WTC11 (cell line): ENCODE data around the gene TAOK3. TPM values are rescaled to one million over a fixed set of nuclear protein-coding genes. Genes with fewer than 3 reads are reported as not detected.

ENCODE experiments used
- ATAC-seq: fragments of 200-7000 bp; cut with Tn5 transposase; 2 replicates; pipeline ENCODE4 v1.10.0; 2021; ENCODE audit warnings: mild to moderate bottlenecking, moderate library complexity
- CTCF ChIA-PET: fragments of 300-600 bp; sonication (Branson Sonifier 250); formaldehyde crosslinking; loops from one replicate; lab custom pipeline; 2021; ENCODE audit warnings: antibody characterized with exemption; lab: Charles Lee
- POLR2A ChIA-PET: fragments of 350-600 bp; sonication (Branson Sonifier 250); formaldehyde crosslinking; loops from one replicate; lab custom pipeline; 2021; ENCODE audit warnings: antibody characterized with exemption; lab: Charles Lee
- DNase-seq: peaks from one replicate; pipeline ENCODE4 v3.0.0; 2021; ENCODE audit warnings: low spot score
- H3K27ac Mint-ChIP-seq: 2 replicates; pipeline ENCODE4 v1.8.0; 2021; ENCODE audit warnings: mixed read lengths
- H3K27me3 Mint-ChIP-seq: 2 replicates; pipeline ENCODE4 v1.8.0; 2021; ENCODE audit warnings: low read depth, mild to moderate bottlenecking, moderate library complexity, mixed read lengths
- H3K36me3 Mint-ChIP-seq: 2 replicates; pipeline ENCODE4 v1.8.0; 2021; ENCODE audit warnings: mixed read lengths
- H3K4me1 Mint-ChIP-seq: 2 replicates; pipeline ENCODE4 v1.8.0; 2022; ENCODE audit warnings: mixed read lengths
- H3K4me3 Mint-ChIP-seq: 2 replicates; pipeline ENCODE4 v1.8.0; 2021; ENCODE audit warnings: mild to moderate bottlenecking, moderate library complexity, mixed read lengths
- H3K9me3 Mint-ChIP-seq: 2 replicates; pipeline ENCODE4 v1.8.0; 2021; ENCODE audit warnings: mixed read lengths
- ARID4B ChIP-seq: sonication (generic); formaldehyde crosslinking; IDR thresholded peaks from 2 replicates; pipeline ENCODE4 v1.8.0; 2023; ENCODE audit warnings: missing genetic modification reagents, mild to moderate bottlenecking, borderline replicate concordance
- ATF1 ChIP-seq: sonication (generic); formaldehyde crosslinking; IDR thresholded peaks from 2 replicates; pipeline ENCODE4 v1.8.1; 2023; ENCODE audit warnings: mild to moderate bottlenecking, moderate library complexity, missing genetic modification reagents
- ELF4 ChIP-seq: sonication (generic); formaldehyde crosslinking; IDR thresholded peaks from 2 replicates; pipeline ENCODE4 v1.8.1; 2022; ENCODE audit warnings: low read depth, mild to moderate bottlenecking, moderate library complexity, missing genetic modification reagents
- EMX1 ChIP-seq: fragments of 250-450 bp; sonication (Bioruptor Pico); IDR thresholded peaks from 2 replicates; pipeline ENCODE4 v1.8.0; 2021; ENCODE audit warnings: mild to moderate bottlenecking
- FOXJ3 ChIP-seq: sonication (generic); formaldehyde crosslinking; IDR thresholded peaks from 2 replicates; pipeline ENCODE4 v1.9.0; 2021; ENCODE audit warnings: missing genetic modification reagents, mild to moderate bottlenecking, borderline replicate concordance
- PRRX2 ChIP-seq: fragments of 250-450 bp; sonication (Bioruptor Pico); IDR thresholded peaks from 2 replicates; pipeline ENCODE4 v1.8.0; 2021; ENCODE audit warnings: mild to moderate bottlenecking
- SOX15 ChIP-seq: fragments of 250-450 bp; sonication (Bioruptor Pico); IDR thresholded peaks from 2 replicates; pipeline ENCODE4 v1.9.0; 2021; ENCODE audit warnings: mild to moderate bottlenecking
- TP53 ChIP-seq: sonication (generic); formaldehyde crosslinking; IDR thresholded peaks from 2 replicates; pipeline ENCODE4 v1.8.1; 2023; ENCODE audit warnings: mild to moderate bottlenecking, missing genetic modification reagents
- USF2 ChIP-seq: sonication (generic); formaldehyde crosslinking; IDR thresholded peaks from 2 replicates; pipeline ENCODE4 v1.8.1; 2023; ENCODE audit warnings: mild to moderate bottlenecking, missing genetic modification reagents, moderate library complexity
- ZNF263 ChIP-seq: sonication (generic); formaldehyde crosslinking; IDR thresholded peaks from 2 replicates; pipeline ENCODE4 v1.8.1; 2022; ENCODE audit warnings: low read depth, mild to moderate bottlenecking, moderate library complexity, missing genetic modification reagents
- ZNF396 ChIP-seq: fragments of 250-450 bp; sonication (Bioruptor Pico); IDR thresholded peaks from 2 replicates; pipeline ENCODE4 v1.8.0; 2021; ENCODE audit warnings: mild to moderate bottlenecking, moderate library complexity, borderline replicate concordance
- ZNF671 ChIP-seq: fragments of 250-450 bp; sonication (Bioruptor Pico); IDR thresholded peaks from 2 replicates; pipeline ENCODE4 v1.8.0; 2021; ENCODE audit warnings: mild to moderate bottlenecking
- total RNA-seq: library from RNA; stranded (reverse); gene quantifications from 3 replicates; pipeline ENCODE4 v1.2.3, GENCODE V29; 2021
- TF ChIP-seq, protein P1 (sequence below): sonication (generic); formaldehyde crosslinking; IDR thresholded peaks from 2 replicates; pipeline ENCODE4 v1.8.1; 2023; ENCODE audit warnings: mild to moderate bottlenecking, moderate library complexity, missing genetic modification reagents
- TF ChIP-seq, protein P2 (sequence below): fragments of 250-450 bp; sonication (Bioruptor Pico); IDR thresholded peaks from 2 replicates; pipeline ENCODE4 v1.9.0; 2021; ENCODE audit warnings: mild to moderate bottlenecking
- TF ChIP-seq, protein P3 (sequence below): sonication (generic); formaldehyde crosslinking; conservative IDR thresholded peaks from 2 replicates; pipeline ENCODE4 v1.8.1; 2023; ENCODE audit warnings: mild to moderate bottlenecking, low read depth, missing genetic modification reagents, moderate library complexity
- TF ChIP-seq, protein P4 (sequence below): sonication (generic); formaldehyde crosslinking; IDR thresholded peaks from 2 replicates; pipeline ENCODE4 v1.8.0; 2023; ENCODE audit warnings: mild to moderate bottlenecking, missing genetic modification reagents
- TF ChIP-seq, protein P5 (sequence below): sonication (generic); formaldehyde crosslinking; IDR thresholded peaks from 2 replicates; pipeline ENCODE4 v1.8.1; 2022; ENCODE audit warnings: mild to moderate bottlenecking, moderate library complexity, missing genetic modification reagents

The TAOK3 gene
- total RNA-seq, 1 experiment from 2014 or later = 13.0 TPM

DNA sequence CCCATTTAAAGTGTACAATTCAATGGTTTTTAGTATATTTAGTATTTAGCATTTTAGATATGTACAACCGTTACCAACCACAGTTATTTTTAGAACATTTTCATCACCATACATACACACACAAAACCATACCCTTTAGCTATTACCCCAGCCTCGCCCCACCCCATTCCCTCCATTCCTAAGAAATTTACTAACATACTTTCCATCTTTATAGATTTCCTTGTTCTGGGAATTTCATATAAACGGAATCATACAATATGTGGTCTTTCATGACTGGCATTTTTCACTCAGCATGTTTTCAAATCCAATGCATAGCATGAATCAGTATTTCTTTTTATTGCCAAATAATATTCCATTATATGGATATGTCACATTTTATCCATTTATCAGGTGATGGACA, 101.5 kb downstream of the TAOK3 start:
- CTCF ChIA-PET = interaction anchor here (0.6 to 0.7 kb wide), 2 partner anchors 106 to 600 kb away, joined by 3 to 4 read pairs; no protein-coding TSS in a partner anchor
- Mint-ChIP-seq H3K27ac (no peak overlapping the region), H3K4me1 (peaks cover 3% of the 10 kb centered on the region), H3K36me3 (no peaks in the 10 kb centered on the region), H3K9me3 (no peaks in the 10 kb centered on the region), H3K4me3 (no peak overlapping the region), H3K27me3 (no peaks in the 10 kb centered on the region)
- no peak for ATAC-seq
- DNase-seq = no peak
- POLR2A ChIA-PET = interaction anchor here (0.7 kb wide), 1 partner anchor 1020 kb away, joined by 5 read pairs; no protein-coding TSS in a partner anchor
- TF ChIP-seq, protein P1, sequence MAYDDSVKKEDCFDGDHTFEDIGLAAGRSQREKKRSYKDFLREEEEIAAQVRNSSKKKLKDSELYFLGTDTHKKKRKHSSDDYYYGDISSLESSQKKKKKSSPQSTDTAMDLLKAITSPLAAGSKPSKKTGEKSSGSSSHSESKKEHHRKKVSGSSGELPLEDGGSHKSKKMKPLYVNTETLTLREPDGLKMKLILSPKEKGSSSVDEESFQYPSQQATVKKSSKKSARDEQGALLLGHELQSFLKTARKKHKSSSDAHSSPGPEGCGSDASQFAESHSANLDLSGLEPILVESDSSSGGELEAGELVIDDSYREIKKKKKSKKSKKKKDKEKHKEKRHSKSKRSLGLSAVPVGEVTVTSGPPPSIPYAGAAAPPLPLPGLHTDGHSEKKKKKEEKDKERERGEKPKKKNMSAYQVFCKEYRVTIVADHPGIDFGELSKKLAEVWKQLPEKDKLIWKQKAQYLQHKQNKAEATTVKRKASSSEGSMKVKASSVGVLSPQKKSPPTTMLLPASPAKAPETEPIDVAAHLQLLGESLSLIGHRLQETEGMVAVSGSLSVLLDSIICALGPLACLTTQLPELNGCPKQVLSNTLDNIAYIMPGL = no peak
- TF ChIP-seq USF2 (no peak), ZNF396 (CRISPR knock-in tag) (no peak), ZNF671 (no peak), EMX1 (CRISPR knock-in tag) (no peak), FOXJ3 (no peak), ZNF263 (CRISPR knock-in tag) (no peak), TP53 (CRISPR knock-in tag) (no peak), ARID4B (CRISPR knock-in tag) (no peak), SOX15 (no peak), PRRX2 (CRISPR knock-in tag) (no peak), ELF4 (no peak), ATF1 (CRISPR knock-in tag) (no peak)
- TF ChIP-seq, protein P2, sequence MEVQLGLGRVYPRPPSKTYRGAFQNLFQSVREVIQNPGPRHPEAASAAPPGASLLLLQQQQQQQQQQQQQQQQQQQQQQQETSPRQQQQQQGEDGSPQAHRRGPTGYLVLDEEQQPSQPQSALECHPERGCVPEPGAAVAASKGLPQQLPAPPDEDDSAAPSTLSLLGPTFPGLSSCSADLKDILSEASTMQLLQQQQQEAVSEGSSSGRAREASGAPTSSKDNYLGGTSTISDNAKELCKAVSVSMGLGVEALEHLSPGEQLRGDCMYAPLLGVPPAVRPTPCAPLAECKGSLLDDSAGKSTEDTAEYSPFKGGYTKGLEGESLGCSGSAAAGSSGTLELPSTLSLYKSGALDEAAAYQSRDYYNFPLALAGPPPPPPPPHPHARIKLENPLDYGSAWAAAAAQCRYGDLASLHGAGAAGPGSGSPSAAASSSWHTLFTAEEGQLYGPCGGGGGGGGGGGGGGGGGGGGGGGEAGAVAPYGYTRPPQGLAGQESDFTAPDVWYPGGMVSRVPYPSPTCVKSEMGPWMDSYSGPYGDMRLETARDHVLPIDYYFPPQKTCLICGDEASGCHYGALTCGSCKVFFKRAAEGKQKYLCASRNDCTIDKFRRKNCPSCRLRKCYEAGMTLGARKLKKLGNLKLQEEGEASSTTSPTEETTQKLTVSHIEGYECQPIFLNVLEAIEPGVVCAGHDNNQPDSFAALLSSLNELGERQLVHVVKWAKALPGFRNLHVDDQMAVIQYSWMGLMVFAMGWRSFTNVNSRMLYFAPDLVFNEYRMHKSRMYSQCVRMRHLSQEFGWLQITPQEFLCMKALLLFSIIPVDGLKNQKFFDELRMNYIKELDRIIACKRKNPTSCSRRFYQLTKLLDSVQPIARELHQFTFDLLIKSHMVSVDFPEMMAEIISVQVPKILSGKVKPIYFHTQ (CRISPR knock-in tag) = no peak
- TF ChIP-seq, protein P3, sequence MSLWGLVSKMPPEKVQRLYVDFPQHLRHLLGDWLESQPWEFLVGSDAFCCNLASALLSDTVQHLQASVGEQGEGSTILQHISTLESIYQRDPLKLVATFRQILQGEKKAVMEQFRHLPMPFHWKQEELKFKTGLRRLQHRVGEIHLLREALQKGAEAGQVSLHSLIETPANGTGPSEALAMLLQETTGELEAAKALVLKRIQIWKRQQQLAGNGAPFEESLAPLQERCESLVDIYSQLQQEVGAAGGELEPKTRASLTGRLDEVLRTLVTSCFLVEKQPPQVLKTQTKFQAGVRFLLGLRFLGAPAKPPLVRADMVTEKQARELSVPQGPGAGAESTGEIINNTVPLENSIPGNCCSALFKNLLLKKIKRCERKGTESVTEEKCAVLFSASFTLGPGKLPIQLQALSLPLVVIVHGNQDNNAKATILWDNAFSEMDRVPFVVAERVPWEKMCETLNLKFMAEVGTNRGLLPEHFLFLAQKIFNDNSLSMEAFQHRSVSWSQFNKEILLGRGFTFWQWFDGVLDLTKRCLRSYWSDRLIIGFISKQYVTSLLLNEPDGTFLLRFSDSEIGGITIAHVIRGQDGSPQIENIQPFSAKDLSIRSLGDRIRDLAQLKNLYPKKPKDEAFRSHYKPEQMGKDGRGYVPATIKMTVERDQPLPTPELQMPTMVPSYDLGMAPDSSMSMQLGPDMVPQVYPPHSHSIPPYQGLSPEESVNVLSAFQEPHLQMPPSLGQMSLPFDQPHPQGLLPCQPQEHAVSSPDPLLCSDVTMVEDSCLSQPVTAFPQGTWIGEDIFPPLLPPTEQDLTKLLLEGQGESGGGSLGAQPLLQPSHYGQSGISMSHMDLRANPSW = no peak
- TF ChIP-seq, protein P4, sequence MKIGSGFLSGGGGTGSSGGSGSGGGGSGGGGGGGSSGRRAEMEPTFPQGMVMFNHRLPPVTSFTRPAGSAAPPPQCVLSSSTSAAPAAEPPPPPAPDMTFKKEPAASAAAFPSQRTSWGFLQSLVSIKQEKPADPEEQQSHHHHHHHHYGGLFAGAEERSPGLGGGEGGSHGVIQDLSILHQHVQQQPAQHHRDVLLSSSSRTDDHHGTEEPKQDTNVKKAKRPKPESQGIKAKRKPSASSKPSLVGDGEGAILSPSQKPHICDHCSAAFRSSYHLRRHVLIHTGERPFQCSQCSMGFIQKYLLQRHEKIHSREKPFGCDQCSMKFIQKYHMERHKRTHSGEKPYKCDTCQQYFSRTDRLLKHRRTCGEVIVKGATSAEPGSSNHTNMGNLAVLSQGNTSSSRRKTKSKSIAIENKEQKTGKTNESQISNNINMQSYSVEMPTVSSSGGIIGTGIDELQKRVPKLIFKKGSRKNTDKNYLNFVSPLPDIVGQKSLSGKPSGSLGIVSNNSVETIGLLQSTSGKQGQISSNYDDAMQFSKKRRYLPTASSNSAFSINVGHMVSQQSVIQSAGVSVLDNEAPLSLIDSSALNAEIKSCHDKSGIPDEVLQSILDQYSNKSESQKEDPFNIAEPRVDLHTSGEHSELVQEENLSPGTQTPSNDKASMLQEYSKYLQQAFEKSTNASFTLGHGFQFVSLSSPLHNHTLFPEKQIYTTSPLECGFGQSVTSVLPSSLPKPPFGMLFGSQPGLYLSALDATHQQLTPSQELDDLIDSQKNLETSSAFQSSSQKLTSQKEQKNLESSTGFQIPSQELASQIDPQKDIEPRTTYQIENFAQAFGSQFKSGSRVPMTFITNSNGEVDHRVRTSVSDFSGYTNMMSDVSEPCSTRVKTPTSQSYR (CRISPR knock-in tag) = no peak
- TF ChIP-seq, protein P5, sequence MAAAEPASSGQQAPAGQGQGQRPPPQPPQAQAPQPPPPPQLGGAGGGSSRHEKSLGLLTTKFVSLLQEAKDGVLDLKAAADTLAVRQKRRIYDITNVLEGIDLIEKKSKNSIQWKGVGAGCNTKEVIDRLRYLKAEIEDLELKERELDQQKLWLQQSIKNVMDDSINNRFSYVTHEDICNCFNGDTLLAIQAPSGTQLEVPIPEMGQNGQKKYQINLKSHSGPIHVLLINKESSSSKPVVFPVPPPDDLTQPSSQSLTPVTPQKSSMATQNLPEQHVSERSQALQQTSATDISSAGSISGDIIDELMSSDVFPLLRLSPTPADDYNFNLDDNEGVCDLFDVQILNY (CRISPR knock-in tag) = no peak
